Measurements from ENCODE around the gene PIAS2. TPM values are rescaled to one million over a fixed set of nuclear protein-coding genes. Genes with fewer than 3 reads are reported as not detected.

PIAS2 gene
- total and polyA plus RNA-seq, 10 donors = 4.0 to 58.4 (median 38.3) TPM

DNA sequence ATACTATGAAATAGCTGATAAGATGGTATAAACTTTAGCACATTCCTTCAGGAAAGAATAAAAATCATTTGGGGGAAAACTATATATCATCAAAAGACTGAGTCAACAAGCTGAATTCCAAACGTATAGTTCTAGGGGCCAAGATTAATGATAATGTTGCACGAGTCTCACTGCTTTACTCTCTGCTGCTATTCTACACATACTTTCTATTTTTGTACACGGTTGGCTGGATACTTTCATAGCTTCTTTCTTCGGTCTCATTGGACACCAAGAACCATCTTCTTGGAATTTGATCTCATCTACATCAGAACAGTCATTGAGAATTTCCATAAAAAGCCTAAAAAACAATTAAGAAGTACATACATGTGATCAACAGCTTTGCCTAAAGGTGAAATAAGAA, 87.8 kb downstream of the PIAS2 start:
- no peaks in the 10 kb centered on the region for H3K27me3 ChIP-seq (replicated peaks in 1 of 7)
- H3K27ac ChIP-seq = no peak overlapping the region
- no peaks in the 10 kb centered on the region for H3K4me1 ChIP-seq
- no peaks in the 10 kb centered on the region for H3K9me3 ChIP-seq
- no peak overlapping the region for H3K4me3 ChIP-seq
- H3K36me3 ChIP-seq = peaks cover 0 to 78% (median 27%) of the 10 kb centered on the region in 6 donors
- no peak for TF ChIP-seq POLR2A (IDR thresholded peaks at IDR 0.05)
- TF ChIP-seq, protein P1, sequence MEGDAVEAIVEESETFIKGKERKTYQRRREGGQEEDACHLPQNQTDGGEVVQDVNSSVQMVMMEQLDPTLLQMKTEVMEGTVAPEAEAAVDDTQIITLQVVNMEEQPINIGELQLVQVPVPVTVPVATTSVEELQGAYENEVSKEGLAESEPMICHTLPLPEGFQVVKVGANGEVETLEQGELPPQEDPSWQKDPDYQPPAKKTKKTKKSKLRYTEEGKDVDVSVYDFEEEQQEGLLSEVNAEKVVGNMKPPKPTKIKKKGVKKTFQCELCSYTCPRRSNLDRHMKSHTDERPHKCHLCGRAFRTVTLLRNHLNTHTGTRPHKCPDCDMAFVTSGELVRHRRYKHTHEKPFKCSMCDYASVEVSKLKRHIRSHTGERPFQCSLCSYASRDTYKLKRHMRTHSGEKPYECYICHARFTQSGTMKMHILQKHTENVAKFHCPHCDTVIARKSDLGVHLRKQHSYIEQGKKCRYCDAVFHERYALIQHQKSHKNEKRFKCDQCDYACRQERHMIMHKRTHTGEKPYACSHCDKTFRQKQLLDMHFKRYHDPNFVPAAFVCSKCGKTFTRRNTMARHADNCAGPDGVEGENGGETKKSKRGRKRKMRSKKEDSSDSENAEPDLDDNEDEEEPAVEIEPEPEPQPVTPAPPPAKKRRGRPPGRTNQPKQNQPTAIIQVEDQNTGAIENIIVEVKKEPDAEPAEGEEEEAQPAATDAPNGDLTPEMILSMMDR (IDR thresholded peaks at IDR 0.05 in 8 of 11, conservative IDR thresholded peaks at IDR 0.05 in 3 of 11) = no peak
- TF ChIP-seq POLR2AphosphoS5 (IDR thresholded peaks at IDR 0.05) = no peak
- intact Hi-C loops (cut with DNase I; ENCODE audit: low total_unique reads) = no loop called here
- 84 to 96% (median 91%) methylated on average over 4 of the region's 4 CpGs for WGBS, 5 donors
- DNase-seq = no peak

DNA sequence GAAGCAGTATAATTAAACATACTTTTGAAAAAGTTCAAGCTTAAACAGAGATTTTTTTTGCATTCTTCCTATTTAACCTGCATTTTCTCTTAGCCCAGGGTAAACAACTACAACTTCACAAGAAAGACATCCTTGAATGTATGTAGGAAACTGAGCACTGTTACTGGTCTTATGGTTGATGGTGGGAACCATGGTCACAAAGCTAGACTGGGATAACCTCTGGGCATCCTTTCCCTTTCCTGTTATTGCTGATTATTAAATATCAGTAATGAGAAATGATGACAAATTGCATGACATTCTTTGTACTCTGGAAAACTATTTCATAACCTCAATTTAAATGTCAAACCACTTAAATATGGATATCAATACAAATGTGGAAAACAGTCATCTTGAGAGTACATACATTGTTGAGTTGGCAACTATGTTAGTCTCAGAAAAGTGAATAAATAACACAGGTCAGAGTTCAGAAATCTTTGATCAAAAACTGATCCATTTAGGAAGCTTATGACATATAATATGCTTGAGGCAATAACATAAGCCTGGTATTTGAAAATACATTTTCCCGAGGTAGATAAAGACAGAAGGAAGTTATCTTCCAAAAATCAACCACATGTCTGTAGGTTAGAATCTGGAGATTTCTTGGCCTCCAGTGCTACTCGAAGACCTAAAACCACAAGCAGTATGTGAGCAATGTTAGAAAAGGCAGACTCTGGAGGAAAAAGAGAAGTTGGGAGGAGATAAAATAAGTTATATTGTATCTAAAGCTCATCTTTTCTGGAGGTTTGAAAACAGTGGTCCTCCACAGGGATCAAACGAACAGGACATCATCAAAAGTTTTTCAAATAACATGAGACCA, 95.2 kb downstream of the PIAS2 start:
- peaks cover 0 to 66% (median 14%) of the 10 kb centered on the region in 6 donors for H3K36me3 ChIP-seq
- no peaks in the 10 kb centered on the region for H3K9me3 ChIP-seq
- H3K4me1 ChIP-seq = no peaks in the 10 kb centered on the region
- no peak overlapping the region for H3K4me3 ChIP-seq
- TF ChIP-seq POLR2AphosphoS5 (IDR thresholded peaks at IDR 0.05) = no peak
- TF ChIP-seq POLR2A (IDR thresholded peaks at IDR 0.05) = no peak
- TF ChIP-seq, protein P1 (IDR thresholded peaks at IDR 0.05 in 8 of 11, conservative IDR thresholded peaks at IDR 0.05 in 3 of 11) = no peak
- DNase-seq = no peak
- no peaks in the 10 kb centered on the region for H3K27me3 ChIP-seq (replicated peaks in 1 of 7)
- H3K27ac ChIP-seq = no peak overlapping the region
- 38 to 51% (median 43%) methylated on average over 3 of the region's 3 CpGs for WGBS, 5 donors
- intact Hi-C loops (cut with DNase I; ENCODE audit: low total_unique reads) = no loop called here

DNA sequence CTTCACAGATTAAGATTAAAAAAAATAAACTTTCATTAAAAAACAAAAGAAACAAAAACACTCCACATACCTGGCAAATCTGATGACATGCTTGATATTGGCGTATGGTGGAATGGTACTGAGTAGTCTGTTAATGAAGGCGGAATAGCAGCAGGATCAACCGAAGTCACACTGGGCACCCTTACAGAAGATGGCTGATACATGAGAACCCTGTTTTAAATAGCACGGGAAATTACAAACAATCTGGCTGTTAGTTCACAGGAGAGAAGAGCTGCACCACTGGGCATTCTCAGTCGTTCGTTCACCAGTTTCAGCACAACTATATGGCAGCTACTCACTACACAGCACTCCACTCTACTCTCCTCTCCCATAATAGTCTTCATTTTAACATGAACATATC, 96.4 kb downstream of the PIAS2 start:
- Histone ChIP-seq H3K27ac (no peak overlapping the region), H3K36me3 (peaks cover 0 to 56% (median 12%) of the 10 kb centered on the region in 6 donors), H3K9me3 (no peaks in the 10 kb centered on the region), H3K4me3 (no peak overlapping the region), H3K27me3 (replicated peaks in 1 of 7) (no peaks in the 10 kb centered on the region), H3K4me1 (no peaks in the 10 kb centered on the region)
- no peak for DNase-seq
- intact Hi-C loops (cut with DNase I; ENCODE audit: low total_unique reads) = no loop called here
- TF ChIP-seq POLR2A (IDR thresholded peaks at IDR 0.05) (no peak), POLR2AphosphoS5 (IDR thresholded peaks at IDR 0.05) (no peak)
- TF ChIP-seq, protein P1 (IDR thresholded peaks at IDR 0.05 in 8 of 11, conservative IDR thresholded peaks at IDR 0.05 in 3 of 11) = no peak
- 93 to 98% (median 95%) methylated on average over 6 of the region's 6 CpGs for WGBS, 5 donors

DNA sequence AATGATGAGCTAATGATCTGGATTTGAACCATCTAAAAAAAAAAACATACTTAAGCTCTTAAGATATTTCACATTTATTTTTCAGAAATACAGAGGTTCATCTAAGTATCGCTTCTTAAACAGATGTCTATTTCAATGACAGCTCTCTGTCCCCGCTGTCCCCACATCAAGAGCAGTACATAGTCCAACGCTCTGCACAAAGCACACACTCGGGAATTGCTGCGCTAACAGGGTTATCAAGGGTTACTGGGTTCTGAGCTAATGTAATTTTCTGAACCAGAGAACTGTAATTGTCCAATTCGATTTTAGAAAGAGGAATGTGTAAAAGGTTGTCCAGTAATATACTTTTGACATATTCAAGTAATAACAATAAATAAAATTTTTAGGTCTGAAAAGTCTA, 101.6 kb downstream of the PIAS2 start:
- H3K27ac ChIP-seq = no peak overlapping the region
- no peak for DNase-seq
- H3K4me1 ChIP-seq = no peaks in the 10 kb centered on the region
- intact Hi-C loops (cut with DNase I; ENCODE audit: low total_unique reads) = no loop called here
- no peaks in the 10 kb centered on the region for H3K27me3 ChIP-seq (replicated peaks in 1 of 7)
- TF ChIP-seq POLR2A (IDR thresholded peaks at IDR 0.05) (no peak), POLR2AphosphoS5 (IDR thresholded peaks at IDR 0.05) (no peak)
- TF ChIP-seq, protein P1 (IDR thresholded peaks at IDR 0.05 in 8 of 11, conservative IDR thresholded peaks at IDR 0.05 in 3 of 11) = no peak
- peaks cover 0 to 26% (median 2%) of the 10 kb centered on the region in 6 donors for H3K36me3 ChIP-seq
- no peak overlapping the region for H3K4me3 ChIP-seq
- WGBS, 5 donors = 87 to 92% (median 90%) methylated on average over 6 of the region's 6 CpGs
- no peaks in the 10 kb centered on the region for H3K9me3 ChIP-seq
